NCI-H2081 (cell line): ENCODE data around the gene SLC16A9.
"Not testable (repeated sequence)": the region's sequence is repeated elsewhere in the genome, so short reads cannot be mapped to it uniquely, and the experiment has no call there.

ENCODE experiments used
- DNase-seq, 2 experiments: peaks; one replicate each; lab custom pipeline; 2025; lab: John Stamatoyannopoulos, UW

The SLC16A9 gene

DNA sequence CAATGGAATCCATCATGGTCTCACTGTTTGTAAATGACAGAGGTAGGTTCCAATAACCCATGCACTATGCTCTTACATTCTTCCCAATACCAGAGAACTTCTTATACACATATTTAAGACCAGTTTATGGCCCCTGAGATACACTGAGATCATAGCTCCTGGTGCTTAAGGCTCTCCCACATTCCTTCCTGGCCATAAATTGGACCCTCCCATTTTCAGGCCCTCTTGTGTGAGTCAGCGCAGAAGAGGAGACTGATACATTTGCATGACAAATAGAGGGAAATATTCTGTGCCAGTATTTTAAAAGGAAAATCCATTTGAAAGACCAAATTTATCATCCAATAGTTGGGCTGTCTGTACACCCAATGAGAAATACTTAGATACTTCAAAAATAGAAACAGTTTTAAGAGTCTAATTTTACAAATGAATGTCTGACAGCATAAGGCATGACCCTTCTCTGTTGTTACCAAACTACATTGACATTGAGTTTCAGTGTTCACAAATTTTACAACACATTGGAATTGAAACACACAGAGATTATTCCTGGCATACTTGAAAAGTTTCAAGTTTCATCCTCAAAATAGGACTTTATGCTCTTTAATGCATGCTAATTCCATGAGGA lies 35.3 kb downstream of the SLC16A9 start:
- DNase-seq: no peak

DNA sequence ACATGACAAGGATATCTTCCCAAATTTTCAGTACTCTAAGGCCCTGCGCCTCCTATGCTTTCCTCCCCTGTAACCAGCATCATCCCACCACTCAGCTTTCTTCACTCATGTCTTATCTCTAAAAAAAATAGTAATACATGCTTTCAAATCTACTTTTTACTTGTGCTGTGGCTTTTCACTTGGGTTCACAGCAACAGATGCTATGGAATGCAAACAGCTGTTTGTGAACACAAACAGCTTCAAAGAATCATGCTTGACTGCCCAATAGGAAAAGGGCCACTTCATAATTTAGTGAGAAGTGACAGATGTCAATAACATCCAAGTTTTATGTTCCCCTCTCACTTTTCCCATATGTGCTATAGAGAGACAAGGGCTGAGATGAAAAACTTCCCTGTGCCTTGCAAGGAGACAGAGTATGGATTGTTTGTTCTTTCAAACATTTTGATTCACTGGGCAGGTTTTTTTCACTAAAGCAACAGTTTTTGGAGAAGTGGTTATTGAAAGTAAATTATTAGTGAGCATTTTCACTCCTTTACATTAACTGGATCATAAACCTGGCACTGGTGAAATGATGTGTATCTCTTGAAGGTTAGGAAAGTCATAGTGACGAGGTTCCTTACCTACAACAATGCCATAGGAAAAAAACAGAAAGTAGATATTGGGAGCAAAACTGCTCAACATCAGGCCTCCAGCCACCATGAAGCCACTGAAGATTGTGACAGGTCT lies 37.3 kb downstream of the SLC16A9 start:
- DNase-seq: no peak

DNA sequence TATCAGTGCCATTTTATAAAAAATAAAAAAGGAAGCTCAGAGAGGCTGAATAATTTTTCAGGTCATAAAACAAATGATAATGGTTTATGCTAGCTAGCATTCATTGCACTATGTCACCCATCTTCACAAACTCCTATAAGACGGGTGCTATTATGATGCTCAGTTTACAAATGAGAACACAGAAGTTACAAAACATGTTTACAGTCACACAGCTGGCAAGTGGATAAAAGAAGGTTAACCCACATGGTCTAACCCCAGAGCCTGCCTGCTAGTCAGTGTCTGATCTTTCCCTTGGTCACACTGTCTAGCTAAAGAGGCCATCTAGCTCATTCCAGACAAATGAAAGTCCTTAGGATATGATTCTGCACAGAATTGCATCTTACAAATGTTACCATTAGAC lies 39.4 kb downstream of the SLC16A9 start:
- DNase-seq: no peak

DNA sequence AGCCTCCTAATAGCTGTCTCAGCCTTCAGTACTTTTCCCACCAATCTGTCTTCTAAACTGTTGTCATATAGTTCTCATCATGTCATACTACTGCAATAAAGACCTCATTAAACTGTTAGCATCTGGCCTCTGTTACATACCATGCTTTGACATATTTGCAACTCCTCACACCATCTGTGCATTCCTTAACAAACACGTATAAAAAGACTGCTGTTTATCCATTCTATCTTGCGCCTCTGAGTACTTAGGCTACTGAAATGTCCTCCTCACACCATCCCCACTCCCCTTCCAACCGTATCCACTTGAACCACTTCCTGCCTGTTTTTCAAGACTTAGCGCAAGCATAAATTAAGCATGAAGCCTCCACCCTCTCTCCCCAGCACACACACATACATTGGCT lies 41.6 kb downstream of the SLC16A9 start:
- no peak for DNase-seq

DNA sequence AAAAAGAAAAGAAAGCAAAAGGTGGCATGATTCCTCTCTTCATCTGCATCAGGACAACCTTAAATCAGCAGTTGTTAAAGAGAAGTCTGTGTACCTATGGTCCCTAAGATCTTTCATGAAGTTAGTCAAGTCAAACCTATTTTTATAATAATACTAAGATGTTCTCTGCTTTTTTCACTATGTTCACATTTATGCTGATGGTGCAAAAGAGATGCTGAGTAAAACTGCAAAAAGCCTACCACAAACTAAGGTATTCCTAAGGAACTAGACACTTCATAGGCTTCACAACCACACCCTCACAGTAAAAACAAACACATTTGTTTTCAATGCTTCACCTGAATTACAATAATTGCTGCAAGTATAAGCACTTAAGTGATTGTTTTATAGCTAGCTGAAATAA lies 43.3 kb downstream of the SLC16A9 start:
- DNase-seq: no peak

DNA sequence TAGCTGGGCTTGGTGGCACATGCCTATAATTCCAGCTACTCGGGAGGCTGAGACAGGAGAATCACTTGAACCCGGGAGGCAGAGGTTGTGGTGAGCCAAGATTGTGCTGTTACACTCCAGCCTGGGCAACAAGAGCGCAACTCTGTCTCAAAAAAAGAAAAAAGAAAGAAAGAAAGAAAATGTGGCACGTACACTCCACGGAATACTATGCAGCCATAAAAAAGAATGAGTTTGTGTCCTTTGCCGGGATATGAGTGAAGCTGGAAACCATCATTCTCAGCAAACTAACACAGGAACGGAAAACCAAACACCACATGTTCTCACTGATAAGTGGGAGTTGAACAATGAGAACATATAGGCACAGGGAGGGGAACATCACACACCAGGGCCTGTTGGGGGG lies 46.4 kb downstream of the SLC16A9 start:
- DNase-seq: not testable (repeated sequence)

DNA sequence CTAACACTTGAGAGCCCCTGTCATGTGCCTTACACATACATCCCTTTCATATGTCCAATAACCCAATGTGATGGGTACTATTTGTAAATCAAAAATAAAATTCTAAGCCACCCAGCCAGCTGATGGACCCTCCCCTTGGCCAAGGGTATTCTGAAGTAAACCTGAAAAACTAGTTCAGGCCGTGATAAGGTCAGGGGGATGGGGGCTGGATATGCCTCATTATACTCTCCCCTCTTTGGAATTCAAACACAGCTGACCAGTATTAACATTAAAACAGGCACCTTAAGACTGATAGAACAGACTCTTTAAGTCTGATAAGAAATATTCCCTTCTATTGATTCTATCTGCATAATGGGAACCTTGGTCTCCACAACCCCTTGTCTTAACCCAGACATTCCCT lies 51.9 kb downstream of the SLC16A9 start:
- no peak for DNase-seq

DNA sequence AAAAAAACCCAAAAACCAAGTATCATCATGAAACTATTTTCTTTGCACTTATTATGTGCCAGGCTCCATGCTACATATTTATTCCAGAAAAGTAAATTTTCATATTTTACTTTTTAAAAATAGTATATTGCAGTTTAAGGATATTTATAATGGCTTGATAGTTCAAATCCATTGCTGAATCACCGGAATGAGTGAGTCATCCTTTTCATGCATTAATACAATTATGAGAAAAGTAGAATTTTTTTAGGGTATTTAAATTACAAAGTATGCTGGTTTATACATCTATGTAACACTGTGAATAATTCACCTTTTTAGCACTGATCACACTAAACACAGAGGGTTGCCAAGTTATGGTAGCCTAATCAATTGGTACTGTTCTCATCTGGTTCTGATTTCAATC lies 54.3 kb downstream of the SLC16A9 start:
- no peak for DNase-seq

DNA sequence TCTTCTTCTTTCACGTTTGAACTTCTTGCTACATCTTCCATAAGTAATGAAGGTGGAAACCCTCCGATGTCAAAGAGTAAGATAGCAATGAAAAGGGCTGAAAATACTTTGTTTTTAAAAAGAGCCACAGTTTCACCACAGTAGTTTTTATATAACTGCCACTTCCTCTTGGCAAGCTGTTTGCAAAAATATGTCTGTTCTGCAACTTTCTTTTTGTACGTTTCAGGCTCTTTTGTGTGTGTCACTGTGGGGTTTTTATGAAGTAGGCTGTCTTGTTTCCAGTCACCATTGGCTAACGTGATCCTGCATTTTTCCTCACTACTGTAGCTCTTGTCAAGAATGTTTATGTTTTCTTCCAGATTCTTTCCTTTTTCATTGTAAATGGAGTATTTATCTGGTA lies 55.6 kb downstream of the SLC16A9 start:
- DNase-seq: no peak

DNA sequence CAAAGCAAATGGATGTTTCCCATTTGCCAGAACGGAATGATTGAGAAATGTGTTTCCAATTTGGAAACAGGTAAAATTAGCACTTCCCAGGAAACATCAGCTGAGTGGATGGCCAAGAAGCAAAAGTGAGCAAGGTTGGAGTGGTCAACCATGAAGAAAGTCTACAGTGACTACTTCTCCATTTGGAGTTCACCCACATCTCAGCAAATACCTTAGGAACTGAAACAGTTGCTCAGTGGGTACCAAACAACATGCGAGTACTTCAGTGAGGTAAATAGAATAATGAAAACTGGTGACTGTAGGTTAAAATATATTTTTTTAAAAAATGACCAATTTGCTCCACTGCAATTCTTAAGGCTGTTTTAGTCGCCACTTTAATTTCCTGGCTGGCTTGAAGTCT lies 57.7 kb downstream of the SLC16A9 start:
- no peak for DNase-seq

DNA sequence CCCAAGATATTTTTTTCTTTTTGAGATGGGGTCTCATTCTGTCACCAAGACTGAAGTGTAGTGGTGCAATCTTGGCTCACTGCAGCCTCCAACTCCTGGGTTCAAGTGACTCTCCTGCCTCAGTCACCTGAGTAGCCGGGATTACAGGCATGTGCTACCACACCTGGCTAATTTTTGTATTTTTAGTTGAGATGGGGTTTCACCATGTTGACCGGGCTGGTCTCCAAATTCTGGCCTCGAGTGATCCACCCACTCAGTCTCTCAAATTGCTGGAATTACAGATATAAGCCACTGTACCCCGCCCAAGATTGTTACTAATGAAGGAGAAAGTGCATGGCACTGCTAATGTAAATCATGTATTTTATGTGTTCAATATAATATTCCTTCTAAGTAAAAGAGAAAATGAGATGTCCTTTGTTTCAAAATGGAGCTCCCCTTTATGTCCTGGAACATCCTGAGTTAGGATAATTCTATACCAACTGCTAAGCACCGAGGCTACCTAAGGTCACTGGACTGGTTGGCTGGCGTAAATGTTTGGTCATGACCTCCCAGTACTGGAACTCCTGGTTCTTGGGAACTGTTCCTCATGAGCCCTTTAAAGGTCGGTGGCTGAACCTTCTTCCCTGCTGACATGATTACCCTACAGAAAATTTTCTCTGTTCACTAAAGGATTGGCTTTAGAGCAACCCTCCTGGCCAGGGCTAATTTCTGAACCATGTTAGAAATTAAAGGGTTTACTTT lies 59.9 kb downstream of the SLC16A9 start:
- no peak for DNase-seq

DNA sequence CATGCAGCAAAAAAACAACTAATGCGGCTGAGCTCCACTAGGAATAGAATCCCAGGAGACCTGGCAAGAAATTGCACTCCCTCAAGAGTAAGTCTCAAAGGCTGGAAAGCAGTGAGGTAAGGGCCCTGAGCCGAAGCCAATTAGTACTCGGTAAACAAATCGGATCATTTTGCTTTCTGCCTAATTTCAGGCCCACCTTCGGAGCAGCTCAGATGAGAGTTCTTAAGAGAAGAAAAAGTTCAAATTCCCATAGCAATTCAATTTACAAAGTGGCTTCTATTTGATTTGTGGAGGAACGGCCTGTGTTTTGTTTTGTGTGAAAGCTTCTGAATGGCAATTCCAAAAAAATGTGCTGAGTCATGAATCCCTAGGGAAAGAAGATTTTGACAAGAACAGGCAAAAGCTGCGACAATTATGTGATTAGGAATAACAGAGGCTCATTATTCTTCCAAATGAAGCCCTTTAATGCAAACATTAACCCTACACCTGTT lies 60.9 kb downstream of the SLC16A9 start:
- peak in 1 of 2 experiments; percentile 26 for DNase-seq

DNA sequence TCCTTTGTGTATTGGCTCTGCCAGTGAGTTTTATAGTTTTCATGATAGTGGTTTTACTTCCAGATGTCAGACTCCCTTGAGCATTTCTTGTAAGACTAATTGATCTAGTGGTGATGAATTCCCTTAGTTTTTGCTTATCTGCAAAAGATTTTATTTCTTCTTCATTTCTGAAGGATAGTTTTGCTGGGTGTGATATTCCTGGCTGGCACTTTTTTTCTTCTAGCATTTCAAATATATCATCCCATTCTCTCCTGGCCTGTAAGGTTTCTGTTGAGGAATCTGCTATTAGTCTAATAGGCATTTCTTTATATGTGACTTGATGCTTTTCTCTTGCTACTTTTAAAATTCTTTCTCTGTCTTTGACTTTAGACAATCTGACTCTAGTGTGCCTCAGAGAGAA lies 64.8 kb downstream of the SLC16A9 start:
- DNase-seq: no peak

DNA sequence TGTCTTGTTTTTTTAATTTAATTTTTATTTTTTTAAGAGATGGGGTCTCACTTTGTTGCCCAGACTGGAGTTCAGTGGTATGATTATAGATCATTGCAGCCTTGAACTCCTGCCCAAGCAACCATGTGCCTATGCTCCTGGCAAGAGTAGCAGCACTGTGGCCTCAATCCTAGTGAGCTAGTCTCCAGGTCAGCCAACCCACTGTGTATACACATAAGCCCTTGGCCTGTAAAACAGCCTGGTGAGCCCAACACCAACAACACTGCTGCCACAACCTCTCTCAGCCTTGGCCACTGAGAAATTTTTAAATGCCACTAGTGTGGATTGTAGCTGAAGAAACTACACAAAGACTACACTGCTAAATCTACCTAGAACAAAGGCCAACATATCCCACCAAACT lies 68.0 kb downstream of the SLC16A9 start:
- not testable (repeated sequence) for DNase-seq

DNA sequence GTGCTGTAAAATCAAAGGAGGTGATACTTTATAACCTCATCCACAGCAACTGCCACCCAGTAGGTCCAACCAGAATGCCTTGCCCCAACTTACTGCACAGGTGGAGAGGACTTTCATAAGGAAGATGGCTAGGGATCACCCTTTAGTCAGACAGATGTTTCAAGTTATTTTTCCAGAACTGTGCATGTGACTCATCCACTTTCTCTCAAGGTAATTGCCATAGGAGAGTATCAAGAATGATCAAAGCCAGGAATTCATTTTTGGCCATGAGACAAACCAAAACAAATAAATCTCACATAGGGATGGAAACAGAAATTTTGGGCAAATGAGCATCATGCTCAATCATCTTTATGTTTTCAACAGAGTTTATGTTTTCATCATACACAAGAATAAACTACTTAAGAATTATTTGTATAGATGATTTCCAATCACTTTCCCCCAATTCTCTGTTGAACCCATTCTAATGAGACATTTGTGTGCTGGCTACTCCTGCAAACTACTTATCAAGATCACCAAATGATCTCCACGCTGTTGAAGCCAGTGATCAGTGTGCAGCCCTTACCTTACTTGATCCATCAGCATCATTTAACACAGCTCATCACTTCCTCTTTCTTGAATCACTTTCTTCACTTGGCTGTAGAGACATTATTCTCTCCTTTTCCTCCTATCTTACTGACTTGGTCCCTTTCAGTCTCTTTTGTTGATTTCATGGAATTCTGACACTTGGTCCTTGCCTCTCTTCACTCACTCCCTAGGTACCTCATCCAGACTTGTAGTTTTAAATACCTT lies 74.0 kb downstream of the SLC16A9 start:
- no peak for DNase-seq

DNA sequence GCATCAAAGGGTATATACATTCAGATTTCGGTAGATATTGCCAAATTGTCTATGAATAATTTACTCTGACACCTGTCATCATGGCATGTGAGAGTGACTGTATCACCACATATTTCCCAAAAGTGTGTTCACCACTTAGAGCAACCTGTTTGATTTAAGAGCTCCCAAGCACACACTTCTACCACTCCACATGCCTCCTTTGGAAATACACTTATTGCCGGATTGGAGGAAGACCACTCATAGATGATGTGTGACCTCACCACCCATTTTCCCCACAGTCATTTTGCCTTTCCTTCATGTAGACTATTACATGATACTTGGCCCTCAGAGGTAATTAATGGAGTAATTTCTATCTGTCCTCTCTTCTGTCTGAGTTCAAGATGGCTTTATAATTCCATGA lies 75.5 kb downstream of the SLC16A9 start:
- DNase-seq: no peak

DNA sequence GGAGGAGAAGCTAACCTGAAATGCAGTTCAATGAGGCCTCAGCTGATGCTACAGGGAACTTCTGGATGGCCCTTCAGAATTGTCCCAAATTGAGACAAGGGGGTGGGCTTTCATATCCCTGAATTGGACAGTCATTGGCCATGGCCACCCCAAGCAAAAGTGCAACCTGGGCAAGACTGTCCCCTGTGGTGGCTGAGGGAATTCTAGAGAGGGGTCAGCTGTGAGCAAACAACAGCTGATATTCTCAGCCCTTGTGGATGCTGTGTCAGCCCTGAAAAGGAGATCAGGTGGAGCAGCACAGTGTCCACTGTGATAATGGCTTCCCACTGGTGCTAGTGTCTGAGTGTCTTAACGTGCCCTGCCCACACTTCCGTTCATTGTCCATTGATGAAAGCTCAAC lies 76.6 kb downstream of the SLC16A9 start:
- DNase-seq: no peak

DNA sequence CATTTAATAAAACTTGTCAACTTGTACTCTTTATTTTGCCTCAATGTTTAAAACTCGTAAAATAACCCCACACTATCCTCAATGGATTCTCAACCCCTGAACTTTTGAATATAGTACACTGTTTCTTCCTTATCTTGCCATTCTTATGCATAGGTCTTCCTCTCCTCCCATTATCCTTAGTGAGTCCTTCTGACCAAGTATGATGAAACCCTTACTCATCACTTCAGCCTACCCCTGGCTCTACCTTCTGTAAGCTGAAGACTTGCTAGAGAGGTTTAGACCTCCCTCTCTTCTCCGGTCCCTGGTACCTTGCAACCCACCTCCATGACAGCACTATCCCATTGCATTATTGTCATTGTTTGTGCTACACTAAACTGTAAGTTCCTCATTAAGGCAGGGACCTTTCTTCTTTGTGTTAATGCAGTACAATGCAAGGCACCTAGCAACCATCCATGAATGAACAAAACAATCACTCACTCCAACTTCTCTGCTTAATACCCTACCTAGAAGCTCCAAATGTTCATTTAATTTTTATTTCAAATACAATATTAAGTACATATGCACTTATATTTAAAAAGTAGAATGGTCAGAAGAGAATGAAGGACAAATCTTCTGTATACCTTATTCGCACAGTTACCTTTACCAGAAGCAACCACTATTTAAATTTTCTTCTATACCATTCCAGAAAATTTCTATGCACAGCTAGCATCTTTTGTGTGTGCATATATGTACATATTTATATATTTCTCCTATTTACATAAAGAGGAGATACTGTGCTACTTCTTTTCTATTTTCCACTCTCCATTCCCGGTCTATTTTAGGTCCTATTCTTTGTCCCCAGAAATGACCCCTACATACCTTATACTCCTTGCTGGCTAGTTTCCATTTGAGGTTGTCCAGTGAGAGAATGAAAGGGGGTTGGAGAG lies 77.5 kb downstream of the SLC16A9 start:
- no peak for DNase-seq

DNA sequence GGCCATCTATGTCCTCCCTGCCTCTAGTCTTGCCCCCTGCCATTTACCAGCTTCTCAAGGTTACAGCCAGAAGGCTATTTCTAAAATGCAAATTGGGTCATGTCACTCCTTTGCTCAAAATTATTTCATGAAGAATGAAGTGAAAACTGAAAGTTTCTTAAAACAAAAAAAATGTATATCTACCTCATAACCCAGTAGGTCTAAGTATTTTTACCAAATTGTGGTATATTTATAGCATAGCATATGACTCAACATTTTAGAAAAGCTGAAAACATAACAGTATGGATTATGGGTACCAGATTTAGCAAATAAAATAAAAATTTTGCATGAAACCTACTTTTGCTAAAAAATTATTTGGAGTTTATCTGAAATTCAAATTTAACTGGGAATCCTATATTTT lies 78.4 kb downstream of the SLC16A9 start:
- DNase-seq: no peak

DNA sequence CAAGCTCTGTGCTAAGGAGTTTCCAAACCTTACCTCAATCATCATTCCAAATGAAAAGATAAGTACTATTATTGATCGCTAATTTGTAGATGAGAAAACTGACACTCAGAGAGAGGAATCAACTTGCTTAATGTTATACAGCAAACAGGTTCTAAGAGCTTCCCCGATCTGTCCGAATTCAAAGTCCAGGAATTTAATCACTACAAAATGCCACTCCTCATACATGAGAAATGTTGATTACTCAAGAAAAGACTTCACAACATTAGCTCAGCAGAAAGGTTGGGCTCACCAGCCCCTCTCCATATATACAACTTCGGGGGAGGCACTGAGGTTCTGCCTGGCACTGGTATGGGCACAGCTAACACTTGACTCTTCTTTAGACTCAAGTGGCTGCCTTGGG lies 80.7 kb downstream of the SLC16A9 start:
- DNase-seq: no peak

DNA sequence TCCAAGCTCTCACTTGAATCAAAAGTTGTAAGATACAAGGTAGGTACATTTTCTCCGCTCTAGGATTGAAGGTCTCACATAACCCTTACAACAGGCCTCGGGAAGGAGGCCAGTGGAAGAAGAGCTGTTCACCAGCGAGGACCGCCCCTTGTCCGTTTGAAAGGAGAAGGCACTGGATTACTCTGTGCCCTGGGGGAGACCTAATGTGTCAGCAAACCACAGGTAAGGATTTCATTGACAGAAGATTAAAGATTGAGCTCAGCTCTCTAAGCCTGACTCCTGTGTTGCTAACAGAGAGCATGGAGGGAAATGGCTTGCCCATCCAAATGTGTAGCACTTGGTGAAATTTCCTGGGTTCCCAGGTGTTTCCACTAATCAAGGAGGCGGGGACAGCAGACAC lies 81.2 kb downstream of the SLC16A9 start:
- no peak for DNase-seq
